SK-MEL-5 (cell line): ENCODE results near the gene RNF26. TPM values are rescaled to one million over a fixed set of nuclear protein-coding genes. Genes with fewer than 3 reads are reported as not detected.
"Not testable (repeated sequence)": the region's sequence is repeated elsewhere in the genome, so short reads cannot be mapped to it uniquely, and the experiment has no call there.

Experiments used
- DNase-seq: peaks from one replicate; pipeline ENCODE4 v3.0.0-alpha.2; 2016; ENCODE audit warnings: low read depth, low spot score
- in situ Hi-C: cut with HindIII; loops from 2 replicates; pipeline ENCODE4 v1.10.0; 2016; ENCODE audit warnings: low sequenced_read_pairs, high pct_unique_total_duplicates, low pct_unique_long_range_greater_than_20kb
- total RNA-seq: library from RNA; depleted of rRNA; stranded (reverse); fragments of >200 nt; shearing (Covaris generic); gene quantifications from 2 replicates; pipeline ENCODE4 v1.2.3, GENCODE V29; 2014

RNF26 gene
- total RNA-seq, 1 experiment from 2014 or later, result 3.5 TPM

DNA sequence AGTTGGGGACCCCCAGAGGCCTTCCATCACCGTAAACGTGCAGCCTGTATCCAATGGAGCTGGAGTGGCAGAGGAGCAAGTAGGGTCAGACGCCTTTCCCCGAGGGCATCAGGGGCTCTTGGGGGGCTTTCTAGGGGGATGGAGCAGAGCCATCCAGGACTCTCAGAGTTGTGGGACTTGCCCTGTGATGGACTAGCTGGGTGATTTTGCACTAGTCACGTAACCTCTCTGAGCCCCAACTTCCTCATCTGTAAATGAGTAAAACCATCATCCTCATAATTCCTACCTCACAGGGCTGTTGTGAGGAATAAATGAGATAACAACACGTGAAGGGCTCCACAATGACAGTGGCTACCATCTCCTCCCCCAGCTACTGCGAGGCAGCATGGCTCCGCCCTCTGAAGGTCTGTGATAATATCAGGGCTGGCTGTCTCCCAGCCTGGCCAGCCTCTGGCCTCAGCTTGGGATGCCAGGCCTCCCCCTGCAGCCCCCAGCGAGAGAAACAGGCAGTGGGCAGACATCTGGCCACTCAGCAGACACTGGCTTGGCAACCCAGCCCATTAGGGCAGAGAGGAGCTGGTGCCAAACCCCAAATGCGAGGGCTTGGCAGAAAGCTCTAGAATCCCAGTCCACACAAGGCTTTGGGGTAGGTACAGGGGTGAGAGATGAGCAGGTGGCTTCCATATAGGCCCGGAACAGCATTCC is 40.5 kb downstream of the RNF26 start:
- in situ Hi-C loops, result no loop called here
- no peak for DNase-seq

DNA sequence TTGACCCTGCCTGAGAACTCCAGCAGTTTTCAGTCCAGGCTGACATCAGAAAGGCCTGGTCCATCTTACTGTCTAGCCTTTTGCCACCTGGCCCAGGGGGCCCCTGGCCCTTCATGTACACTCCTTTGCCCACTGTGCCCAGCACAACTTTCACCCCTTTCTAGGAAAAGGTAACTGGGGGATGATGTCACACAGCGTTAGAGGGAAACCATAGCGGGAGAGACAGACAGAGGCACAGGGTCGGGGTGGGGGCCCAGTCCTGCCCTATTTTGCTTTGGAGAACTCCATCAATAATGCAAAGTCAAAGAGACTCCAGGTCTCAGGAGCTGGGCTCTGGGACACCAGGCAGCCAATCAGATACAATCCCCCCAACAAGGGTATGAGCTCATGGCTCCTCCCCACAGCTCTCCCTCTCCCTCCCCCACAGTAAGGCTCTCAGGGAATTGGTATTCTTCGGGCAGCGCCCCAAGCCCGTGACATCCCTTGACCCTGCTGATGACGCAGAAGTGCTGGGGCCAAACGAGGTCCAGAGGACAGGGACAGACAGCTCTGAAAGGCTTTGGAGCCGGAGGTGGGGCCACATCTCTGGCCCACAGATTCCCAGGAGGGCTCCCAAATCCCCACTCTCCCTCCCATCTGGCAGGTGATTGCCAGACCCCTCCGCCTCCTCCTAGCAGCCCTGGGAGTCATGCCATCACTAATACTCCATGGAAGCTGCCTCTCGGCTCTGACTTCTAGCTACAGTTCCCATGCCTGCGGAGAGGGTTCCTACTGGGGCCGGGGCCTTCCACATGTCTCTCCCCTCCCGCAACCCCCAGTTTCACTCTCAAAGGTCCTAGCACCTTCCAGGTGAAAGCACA is 41.2 kb downstream of the RNF26 start:
- DNase-seq, result no peak
- in situ Hi-C loops, result no loop called here

DNA sequence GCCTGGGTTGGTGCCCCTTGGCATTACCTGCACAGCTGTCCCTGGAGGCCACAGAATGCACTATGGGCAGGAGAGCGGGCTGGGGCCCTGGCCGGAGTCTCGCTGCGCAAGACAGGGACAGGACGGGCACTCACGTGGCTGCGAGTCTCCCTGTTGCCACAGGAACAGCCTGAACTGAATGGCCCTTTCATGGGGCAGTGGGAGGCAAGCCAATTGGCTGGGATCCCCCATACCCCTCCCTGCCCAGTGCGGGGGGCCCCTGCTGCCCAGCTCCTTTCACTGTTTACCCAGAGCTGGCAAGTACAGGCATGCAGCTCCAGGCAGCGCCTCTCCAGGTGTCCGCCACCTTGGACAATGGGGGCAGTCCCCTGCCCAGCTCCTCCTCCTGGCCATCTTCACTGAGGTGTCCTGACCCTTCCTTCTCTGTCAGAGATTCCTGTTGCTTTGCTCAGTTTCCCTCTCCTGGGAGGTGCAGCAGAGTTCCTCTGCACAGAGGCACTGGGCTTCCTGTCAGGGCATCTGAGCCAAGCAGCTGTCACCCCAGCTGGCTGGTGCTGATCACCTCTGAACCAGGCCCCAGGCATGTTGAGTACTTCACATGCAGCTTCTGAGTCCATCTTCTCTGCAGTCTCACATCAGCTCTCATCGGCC is 42.0 kb downstream of the RNF26 start:
- DNase-seq, result no peak
- in situ Hi-C loops, result no loop called here

DNA sequence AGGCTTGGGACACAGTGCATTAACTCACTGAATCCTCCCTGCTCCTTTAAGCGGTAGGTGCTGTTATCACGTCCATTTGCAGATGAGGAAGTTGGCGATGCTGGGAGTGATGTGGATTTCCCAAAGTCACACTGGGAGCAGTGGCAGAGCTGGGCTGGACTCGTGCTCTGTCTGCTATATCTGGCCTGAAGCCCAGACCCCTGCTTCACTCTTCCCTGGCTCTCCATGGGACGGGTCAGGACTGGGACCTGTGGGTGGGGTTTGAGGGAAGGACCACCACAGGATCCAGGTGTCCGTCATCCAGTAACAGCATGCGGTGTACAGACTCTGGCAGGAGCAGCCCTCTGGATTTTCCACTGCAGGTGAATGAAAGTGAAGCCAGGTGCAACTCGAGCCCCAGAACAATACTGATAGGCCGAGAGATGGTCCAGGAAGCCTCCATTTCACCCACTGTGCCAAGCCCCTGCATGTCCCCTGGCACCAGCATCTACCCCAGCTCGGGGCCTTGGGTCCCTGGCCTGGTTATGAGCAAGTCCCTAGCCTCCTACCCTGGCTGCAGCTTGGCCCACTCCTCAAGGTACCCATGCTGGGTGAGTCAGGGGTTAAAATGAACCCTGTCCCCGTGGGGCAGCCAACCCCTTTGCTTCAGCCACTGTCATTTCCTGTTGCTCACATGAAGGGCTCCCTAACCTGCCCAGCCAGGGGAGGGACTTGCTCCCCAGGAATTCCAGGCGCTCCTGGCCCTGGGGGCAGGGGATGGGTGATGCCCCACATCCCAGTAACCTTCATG is 43.0 kb downstream of the RNF26 start:
- in situ Hi-C loops, result no loop called here

DNA sequence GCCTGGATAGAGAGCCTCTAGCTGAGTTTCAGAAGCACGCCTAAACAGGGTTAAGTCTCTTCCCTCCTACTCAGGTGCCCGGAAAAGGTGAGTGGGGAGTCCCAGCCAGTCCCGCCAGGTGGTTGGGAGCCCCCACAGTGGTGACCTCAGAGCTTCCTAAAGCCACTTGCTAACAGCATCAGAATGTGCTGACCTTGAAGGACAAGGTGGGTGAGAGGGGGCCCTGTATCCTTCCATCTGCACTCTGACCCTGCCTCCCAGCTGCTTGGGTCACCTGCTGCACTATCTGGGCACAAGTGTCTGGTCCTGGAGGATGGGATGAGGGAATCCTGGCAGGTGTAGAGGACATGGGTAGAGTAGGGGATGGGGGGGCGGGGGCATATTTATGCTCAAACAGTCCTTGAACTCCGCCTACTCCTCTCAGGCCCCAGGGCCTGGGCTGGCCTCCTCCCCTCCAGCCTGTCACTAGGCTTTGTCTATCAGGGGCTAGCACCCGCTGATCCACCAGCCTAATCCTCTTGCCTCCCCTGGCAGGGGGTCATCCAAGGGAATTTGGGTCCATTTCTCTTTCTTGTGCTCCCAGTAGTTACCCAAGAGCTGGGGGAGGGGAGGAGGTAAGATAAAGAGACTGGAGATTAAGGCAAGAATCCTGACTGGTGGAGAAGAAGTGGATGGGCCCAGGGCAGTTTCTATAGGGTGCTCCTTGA is 43.8 kb downstream of the RNF26 start:
- in situ Hi-C loops, result no loop called here

More for the DNA sequence above, 43.0 kb downstream of the RNF26 start:
- DNase-seq, result no peak

DNA sequence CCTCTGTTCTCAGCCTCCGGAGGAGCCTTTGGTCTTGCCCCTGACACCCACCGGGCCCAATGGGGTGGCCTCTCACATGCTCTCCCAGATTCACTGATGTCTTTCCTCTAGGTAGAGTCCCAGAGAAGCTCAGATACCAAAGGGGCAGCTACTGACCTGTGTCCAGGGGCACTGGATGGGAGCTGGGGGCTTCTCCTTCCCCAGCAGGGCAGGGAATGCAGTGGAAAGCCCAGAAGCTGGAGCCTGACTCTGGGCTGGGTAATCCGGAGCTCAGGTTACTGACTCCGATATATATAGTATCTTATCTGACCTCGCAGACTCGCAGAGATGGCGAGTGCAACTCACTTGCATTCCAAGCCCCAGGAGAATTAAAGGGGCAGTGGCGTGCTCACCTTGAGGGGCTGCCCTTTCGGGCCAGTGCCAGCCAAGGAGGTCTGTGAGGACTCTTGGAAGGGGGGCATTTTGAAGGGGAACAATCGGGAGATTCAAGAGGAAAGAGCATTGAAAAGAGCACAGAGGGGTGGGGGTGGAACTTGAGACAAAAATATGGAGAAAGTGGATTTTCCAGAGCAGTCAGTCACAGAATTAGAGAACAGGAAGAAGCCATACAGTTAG is 44.6 kb downstream of the RNF26 start:
- no peak for DNase-seq
- in situ Hi-C loops, result no loop called here

More for the DNA sequence above, 43.8 kb downstream of the RNF26 start:
- no peak for DNase-seq

DNA sequence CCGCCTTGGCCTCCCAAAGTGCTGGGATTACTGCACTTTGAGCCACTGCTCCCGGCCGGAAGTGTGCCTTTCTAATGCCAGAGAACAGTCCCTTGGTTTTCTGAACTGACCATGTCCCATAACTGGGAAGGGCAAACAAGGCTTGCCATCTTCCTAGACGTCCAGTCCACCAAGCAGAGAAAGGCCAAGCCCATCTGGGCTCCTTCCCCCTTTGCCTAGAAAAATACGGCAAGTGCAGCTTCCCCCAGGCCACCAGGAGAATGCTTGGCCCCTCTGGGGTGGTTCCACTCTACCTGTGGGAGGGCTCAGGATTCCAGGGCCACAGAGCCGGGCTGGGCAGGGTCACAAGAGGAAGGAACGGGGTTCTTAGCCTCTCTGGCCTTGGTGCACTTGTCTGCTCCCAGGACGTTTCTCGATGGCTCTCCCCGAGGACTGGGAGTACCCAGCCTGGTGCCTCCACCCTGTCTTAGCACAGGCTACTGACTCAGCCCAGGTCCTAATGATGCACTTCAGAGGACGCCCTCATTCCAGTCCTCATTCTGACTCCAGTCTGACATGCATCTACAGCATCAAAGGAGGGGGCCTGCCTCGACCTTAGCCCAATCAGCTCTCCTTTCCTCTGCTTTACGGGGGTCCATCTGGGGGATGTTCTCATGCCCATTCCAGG is 46.0 kb downstream of the RNF26 start:
- in situ Hi-C loops, result no loop called here
- no peak for DNase-seq

DNA sequence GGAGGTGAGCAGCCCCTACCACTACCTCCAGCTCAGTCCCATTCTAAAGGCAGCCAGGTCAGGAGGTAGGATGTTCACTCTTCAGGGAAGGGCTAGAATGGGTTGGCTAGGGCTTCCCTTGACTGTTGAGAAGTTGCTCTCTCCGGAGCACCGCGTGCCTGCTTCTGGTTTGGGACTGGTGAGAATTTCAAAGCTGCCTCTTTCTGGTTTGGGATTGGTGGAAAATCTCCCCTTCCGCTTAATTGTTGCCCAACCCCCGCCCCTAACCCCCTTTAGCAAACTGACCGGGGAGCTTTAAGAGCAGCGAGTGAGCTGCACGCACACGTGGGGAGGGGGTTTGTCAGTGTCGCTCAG is 46.5 kb downstream of the RNF26 start:
- in situ Hi-C loops, result no loop called here
- DNase-seq, result no peak

DNA sequence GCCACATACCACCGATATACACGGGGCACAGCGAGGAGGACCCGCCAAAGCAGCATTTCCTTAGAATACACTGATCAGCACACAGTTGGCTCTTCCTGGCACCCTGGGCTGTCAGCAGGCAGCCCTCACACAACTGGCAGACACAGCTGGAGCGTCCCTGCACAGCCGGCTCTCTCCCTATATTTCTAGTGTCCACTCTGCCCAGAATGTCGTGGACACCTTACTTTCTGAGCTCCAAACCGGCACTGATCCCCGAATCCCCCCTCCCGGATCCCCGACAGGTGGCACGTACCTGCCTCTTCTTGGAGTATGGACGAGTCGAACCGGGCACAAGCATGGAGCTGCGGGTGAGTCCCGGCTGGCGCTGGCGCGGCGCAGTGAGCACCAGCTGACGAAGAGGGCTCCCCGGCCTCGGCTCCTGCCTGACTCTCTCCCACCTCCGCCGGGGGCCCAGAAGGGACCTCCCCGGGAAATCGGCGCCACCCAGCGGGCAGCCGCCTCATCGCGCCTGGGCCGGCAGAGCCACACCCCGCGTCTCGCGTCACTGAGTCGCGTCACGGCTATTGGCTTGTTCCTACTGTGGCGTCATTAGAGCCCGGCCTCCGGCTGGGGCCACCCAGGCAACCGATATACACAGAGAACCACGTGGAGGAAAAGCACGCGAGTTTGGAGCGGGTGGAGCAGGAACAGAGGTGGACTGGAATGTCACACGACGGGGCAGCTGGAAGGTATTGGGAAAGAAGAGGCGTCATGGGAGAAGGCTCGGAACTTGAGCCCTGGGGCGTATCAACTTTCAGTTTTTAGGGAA is 47.1 kb downstream of the RNF26 start, which contains the start of gene USP2:
Gene USP2 (minus strand): TSS at position 510 of the 808 bp plus-strand sequence. CDS start 8,210 bp downstream, outside the sequence.
- in situ Hi-C loops, result no loop called here
- DNase-seq, result peak; percentile 93

DNA sequence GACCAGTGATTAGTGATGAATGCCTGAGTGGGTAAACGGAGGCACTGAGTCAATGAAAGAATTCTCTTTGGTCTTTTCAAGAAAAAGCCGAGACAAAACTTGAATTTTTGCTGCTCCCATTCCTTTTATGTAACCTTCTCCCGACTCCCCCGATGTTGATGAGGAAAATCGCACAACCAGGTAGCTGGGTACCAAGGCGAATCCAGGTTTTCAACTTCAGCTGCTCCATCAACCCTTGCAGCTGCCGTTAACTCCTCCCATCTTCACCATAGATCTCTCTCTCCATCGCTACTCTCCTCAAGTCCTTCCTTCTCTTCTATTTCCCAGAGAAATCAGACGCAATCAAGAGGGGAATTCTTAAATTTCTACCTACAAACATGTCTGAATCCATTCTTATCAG is 47.8 kb downstream of the RNF26 start:
- no peak for DNase-seq
- in situ Hi-C loops, result no loop called here

DNA sequence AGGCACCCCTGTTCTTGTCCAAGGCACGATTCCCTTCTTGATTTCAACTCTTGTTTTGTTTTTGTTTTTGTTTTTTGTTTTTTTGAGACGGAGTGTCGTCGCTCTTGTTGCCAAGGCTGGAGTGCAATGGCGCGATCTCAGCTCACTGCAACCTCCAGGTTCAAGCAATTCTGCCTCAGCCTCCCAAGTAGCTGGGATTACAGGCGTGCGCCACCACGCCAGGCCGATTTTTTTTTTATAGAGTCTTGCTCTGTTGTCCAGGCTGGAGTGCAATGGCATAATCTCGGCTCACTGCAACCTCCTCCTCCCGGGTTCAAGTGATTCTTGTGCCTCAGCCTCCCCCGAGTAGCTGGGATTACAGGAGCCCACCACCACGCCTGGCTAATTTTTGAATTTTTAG is 48.2 kb downstream of the RNF26 start:
- DNase-seq, in situ Hi-C loops: not testable (repeated sequence)

DNA sequence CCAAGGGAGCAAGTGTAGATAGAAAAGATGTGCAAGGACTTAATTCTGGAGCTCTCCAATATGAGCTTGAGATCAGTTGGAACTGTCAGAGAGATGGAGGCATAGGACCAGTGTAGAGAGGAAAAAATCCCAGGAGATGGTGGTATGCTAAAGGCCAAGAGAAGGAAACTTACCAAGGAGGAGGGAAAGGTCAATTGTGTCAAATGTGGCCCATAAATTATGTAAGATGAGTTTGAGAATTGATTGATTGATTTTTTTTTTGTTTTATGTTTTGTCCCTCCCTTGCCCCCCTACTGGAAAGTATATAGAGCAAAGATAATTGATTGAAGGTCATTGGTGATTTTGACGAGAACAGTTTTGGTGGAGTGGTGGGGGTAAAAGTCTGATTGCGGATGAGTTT is 50.0 kb downstream of the RNF26 start:
- no peak for DNase-seq
- in situ Hi-C loops, result no loop called here
